Ascending aorta (tissue), 2 donors: ENCODE data around the gene PLXNA4. TPM values are rescaled to one million over a fixed set of nuclear protein-coding genes. Genes with fewer than 3 reads are reported as not detected.

Experiments
- DNase-seq, 2 donors: peaks; one replicate each; pipeline ENCODE4 v3.0.0-alpha.2; 2019; ENCODE audit warnings: low spot score in 2 of 2
- H3K27ac ChIP-seq, 2 donors: fragments of 200-600 bp; sonication (generic); one replicate each; pipeline ENCODE4 v1.5.1; 2016 to 2017; ENCODE audit warnings: mild to moderate bottlenecking in 1 of 2
- H3K27me3 ChIP-seq: fragments of 200-600 bp; sonication (generic); one replicate; pipeline ENCODE4 v1.5.1; 2017
- H3K36me3 ChIP-seq, 2 donors: fragments of 200-600 bp; sonication (generic); one replicate each; pipeline ENCODE4 v1.5.1; 2016
- H3K4me1 ChIP-seq, 2 donors: fragments of 200-600 bp; sonication (generic); one replicate each; pipeline ENCODE4 v1.5.1; 2016 to 2017; ENCODE audit warnings: mild to moderate bottlenecking in 1 of 2
- H3K4me3 ChIP-seq, 2 donors: fragments of 200-600 bp; sonication (generic); one replicate each; pipeline ENCODE4 v1.5.1; 2016 to 2017; ENCODE audit warnings: mild to moderate bottlenecking in 1 of 2
- H3K9me3 ChIP-seq, 2 donors: fragments of 200-600 bp; sonication (generic); one replicate each; pipeline ENCODE4 v1.5.1; 2016
- CTCF ChIP-seq, 3 experiments: fragments of 200-600 bp in 2 of 3; fragments of 450-650 bp in 1 of 3; sonication (generic) in 2 of 3; IDR thresholded peaks; one replicate each; pipeline ENCODE4 v1.5.1; 2016 to 2019; ENCODE audit warnings: antibody characterized with exemption in 3 of 3, mild to moderate bottlenecking in 1 of 3, moderate library complexity in 1 of 3
- intact Hi-C: fragments of 100-400 bp; cut with DNase I; formaldehyde crosslinking; loops from one replicate; pipeline ENCODE4 v1.15.1; 2023
- total RNA-seq: library from RNA; depleted of rRNA; stranded (reverse); fragments of >200 nt; gene quantifications from one replicate; pipeline ENCODE4 v1.1.0, GENCODE V29; 2016

Gene PLXNA4
- total RNA-seq, 1 donor from 2014 or later, result 27.1 TPM

GRCh38 chr7:132443761-132444520, 132.3 kb downstream of the PLXNA4 start:
- H3K27me3 ChIP-seq, result no peaks in the 10 kb centered on the region
- no peaks in the 10 kb centered on the region for H3K9me3 ChIP-seq
- intact Hi-C loops, result no loop called here
- no peak overlapping the region for H3K27ac ChIP-seq
- H3K36me3 ChIP-seq, result no peaks in the 10 kb centered on the region
- peaks cover 0 to 3% of the 10 kb centered on the region in 2 donors for H3K4me1 ChIP-seq
- no peak overlapping the region for H3K4me3 ChIP-seq
- no peak for TF ChIP-seq CTCF (IDR thresholded peaks at IDR 0.05)
- no peak for DNase-seq

GRCh38 chr7:132441935-132442334, 134.3 kb downstream of the PLXNA4 start:
- DNase-seq, result no peak
- no peaks in the 10 kb centered on the region for H3K27me3 ChIP-seq
- no peaks in the 10 kb centered on the region for H3K36me3 ChIP-seq
- H3K27ac ChIP-seq, result no peak overlapping the region
- intact Hi-C loops, result no loop called here
- H3K4me1 ChIP-seq, result peaks cover 0 to 6% of the 10 kb centered on the region in 2 donors
- no peaks in the 10 kb centered on the region for H3K9me3 ChIP-seq
- no peak for TF ChIP-seq CTCF (IDR thresholded peaks at IDR 0.05)
- H3K4me3 ChIP-seq, result no peak overlapping the region

GRCh38 chr7:132440151-132440550, 136.1 kb downstream of the PLXNA4 start:
- intact Hi-C loops, result no loop called here
- no peak for DNase-seq
- H3K27ac ChIP-seq, result no peak overlapping the region

GRCh38 chr7:132438926-132439325, 137.3 kb downstream of the PLXNA4 start:
- no peak for DNase-seq

More at GRCh38 chr7:132440151-132440550, 136.1 kb downstream of the PLXNA4 start:
- Histone ChIP-seq H3K9me3 (no peaks in the 10 kb centered on the region), H3K36me3 (no peaks in the 10 kb centered on the region), H3K4me1 (peaks cover 0 to 20% of the 10 kb centered on the region in 2 donors), H3K4me3 (no peak overlapping the region), H3K27me3 (no peaks in the 10 kb centered on the region)
- no peak for TF ChIP-seq CTCF (IDR thresholded peaks at IDR 0.05)

GRCh38 chr7:132437730-132438129, 138.5 kb downstream of the PLXNA4 start:
- Histone ChIP-seq H3K9me3 (no peaks in the 10 kb centered on the region), H3K36me3 (no peaks in the 10 kb centered on the region), H3K27me3 (no peaks in the 10 kb centered on the region), H3K27ac (no peak overlapping the region), H3K4me1 (peaks cover 0 to 20% of the 10 kb centered on the region in 2 donors), H3K4me3 (no peak overlapping the region)
- DNase-seq, result no peak
- TF ChIP-seq CTCF (IDR thresholded peaks at IDR 0.05), result no peak
- intact Hi-C loops, result loop anchor here (10.0 kb wide), 1 partner anchor 137 kb away; the partner anchor contains the start of gene PLXNA4

More at GRCh38 chr7:132438926-132439325, 137.3 kb downstream of the PLXNA4 start:
- Histone ChIP-seq H3K27ac (no peak overlapping the region), H3K27me3 (no peaks in the 10 kb centered on the region), H3K4me3 (no peak overlapping the region), H3K9me3 (no peaks in the 10 kb centered on the region), H3K4me1 (peaks cover 0 to 22% of the 10 kb centered on the region in 2 donors), H3K36me3 (no peaks in the 10 kb centered on the region)
- intact Hi-C loops, result loop anchor here (10.0 kb wide), 1 partner anchor 136 kb away; the partner anchor contains the start of gene PLXNA4
- no peak for TF ChIP-seq CTCF (IDR thresholded peaks at IDR 0.05)
